NK-92 (cell line): ENCODE measurements around the gene SLC12A4.

Experiments
- DNase-seq: peaks from one replicate; lab custom pipeline; 2025; ENCODE audit not compliant: unreplicated experiment; lab: John Stamatoyannopoulos, UW

SLC12A4 gene

DNA sequence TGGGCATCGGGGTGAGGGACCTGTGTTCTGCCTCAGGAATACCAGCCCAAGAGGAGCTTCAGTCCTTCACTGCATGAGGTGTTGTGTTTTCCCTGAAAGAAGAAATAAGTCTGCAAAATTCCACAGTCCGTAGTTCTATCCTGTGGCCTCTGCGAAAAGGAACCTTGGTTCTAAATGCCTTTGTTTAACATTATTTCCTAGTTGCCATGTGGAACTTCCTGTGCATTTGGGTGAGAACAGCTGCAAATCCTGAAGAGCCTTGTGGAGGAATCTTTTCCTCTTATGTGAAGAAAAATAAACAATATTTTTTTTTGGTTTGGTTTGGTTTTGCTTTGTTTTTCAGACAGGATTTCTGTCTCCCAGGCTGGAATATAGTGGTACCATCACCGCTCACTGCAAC is 65.6 kb downstream of the SLC12A4 start:
- no peak for DNase-seq

DNA sequence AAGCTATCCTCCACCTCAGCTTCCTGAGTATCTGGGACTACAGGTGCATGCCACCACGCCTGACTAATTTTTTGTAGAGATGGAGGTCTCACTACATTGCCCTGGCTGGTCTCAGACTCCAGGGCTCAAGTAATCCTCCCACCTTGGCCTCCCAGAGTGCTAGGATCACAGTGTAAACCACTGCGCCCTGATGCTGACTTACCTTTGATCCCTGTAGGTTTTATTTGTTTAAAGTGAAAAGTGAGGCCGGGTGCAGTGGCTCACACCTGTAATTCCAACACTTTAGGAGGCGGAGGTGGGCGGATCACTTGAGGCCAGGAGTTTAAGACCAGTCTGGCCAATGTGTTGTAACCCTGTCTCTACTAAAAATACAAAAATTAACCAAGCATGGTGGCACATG is 66.7 kb downstream of the SLC12A4 start:
- DNase-seq: no peak

DNA sequence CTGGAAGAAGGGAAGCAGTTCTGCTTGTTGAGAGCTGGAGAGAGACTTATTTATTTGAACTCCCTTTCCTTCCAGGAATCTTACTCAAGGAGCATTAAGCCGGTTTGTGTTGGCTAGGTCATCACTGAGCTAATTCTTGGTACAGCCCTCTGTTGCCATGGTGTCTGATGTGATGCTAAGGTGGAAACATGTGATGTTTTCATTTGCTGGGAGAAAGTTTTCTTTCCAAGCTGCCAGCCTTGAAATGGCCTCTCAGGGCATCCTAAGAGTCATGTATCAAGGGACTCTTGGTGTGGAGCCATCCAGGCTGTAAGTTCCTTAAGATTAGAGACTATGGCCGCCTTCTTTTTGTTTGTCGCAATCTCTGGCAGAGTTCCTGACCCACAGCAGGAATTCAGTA is 71.2 kb downstream of the SLC12A4 start:
- DNase-seq: no peak

DNA sequence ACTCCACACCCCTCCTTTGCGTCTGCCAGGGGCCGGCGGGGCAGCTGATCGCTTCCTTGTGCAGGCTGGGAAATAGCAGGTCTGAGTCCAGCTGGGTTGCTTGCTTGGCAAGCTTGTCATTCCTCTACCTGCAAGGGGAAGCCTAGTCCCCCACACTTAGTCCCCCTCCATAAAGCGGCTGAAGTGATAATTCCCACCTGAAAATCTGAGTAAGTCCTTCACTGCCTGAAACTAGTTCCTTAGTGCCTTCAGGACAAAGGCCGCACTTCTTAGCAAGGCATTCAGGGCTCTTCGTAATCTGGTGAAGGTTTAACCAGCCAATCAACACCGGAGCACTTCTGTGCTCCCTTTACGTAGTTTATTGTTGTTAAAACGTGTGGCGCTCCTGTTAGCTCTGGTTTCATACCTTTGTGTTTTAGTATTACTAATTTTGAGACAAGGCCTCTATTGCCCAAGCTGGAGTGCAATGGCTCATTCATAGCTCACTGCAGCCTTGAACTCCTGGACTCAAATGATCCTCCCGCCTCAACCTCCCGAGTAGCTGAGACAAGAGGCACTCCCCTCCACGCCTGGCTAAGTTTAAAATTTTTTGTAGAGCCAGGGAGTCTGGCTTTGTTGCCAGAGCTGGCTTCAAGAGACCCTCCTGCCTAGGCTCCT is 74.6 kb downstream of the SLC12A4 start:
- DNase-seq: no peak
